Neural cell (in vitro differentiated cells): ENCODE data around the gene STK38L.

Experiments
- CTCF ChIP-seq: fragments of 450-650 bp; IDR thresholded peaks from 2 replicates; pipeline ENCODE4 v1.5.1; 2014; ENCODE audit warnings: antibody characterized with exemption, mild to moderate bottlenecking, moderate library complexity; ENCODE audit not compliant: poor library complexity, severe bottlenecking
- EP300 ChIP-seq: fragments of 450-650 bp; conservative IDR thresholded peaks from 2 replicates; pipeline ENCODE4 v1.6.1; 2014; ENCODE audit warnings: antibody characterized with exemption, mild to moderate bottlenecking, moderate library complexity; ENCODE audit not compliant: poor library complexity, severe bottlenecking
- EZH2 ChIP-seq: fragments of 200-600, 300-800 bp; shearing (Covaris generic), sonication (generic); IDR thresholded peaks from 2 replicates; pipeline ENCODE4 v1.6.1; 2014; ENCODE audit warnings: antibody characterized with exemption, low read length, borderline replicate concordance, mild to moderate bottlenecking; ENCODE audit not compliant: insufficient read depth, poor library complexity, severe bottlenecking
- MXI1 ChIP-seq: fragments of 450-650 bp; conservative IDR thresholded peaks from 2 replicates; pipeline ENCODE4 v1.6.1; 2014; ENCODE audit warnings: antibody characterized with exemption, mild to moderate bottlenecking; ENCODE audit not compliant: poor library complexity, severe bottlenecking
- POLR2AphosphoS5 ChIP-seq: IDR thresholded peaks from 2 replicates; pipeline ENCODE4 v1.6.1; 2012
- RAD21 ChIP-seq: fragments of 450-650 bp; conservative IDR thresholded peaks from 2 replicates; pipeline ENCODE4 v1.6.1; 2014; ENCODE audit warnings: antibody characterized with exemption, mild to moderate bottlenecking, moderate library complexity
- SMC3 ChIP-seq: fragments of 450-650 bp; conservative IDR thresholded peaks from 2 replicates; pipeline ENCODE4 v1.6.1; 2014; ENCODE audit warnings: antibody characterized with exemption, mild to moderate bottlenecking, moderate library complexity; ENCODE audit not compliant: poor library complexity
- TAF1 ChIP-seq: IDR thresholded peaks from 2 replicates; pipeline ENCODE4 v1.6.1; 2012; ENCODE audit warnings: low read depth

- TF ChIP-seq CTCF = no peak
- TF ChIP-seq EP300 = no peak
- TF ChIP-seq TAF1 = no peak
- TF ChIP-seq EZH2 = no peak
- TF ChIP-seq MXI1 = no peak
- no peak for TF ChIP-seq POLR2AphosphoS5
- no peak for TF ChIP-seq RAD21
- TF ChIP-seq SMC3 = no peak
These were observed 6.0 kb upstream of the STK38L start for GRCh38 chr12:27237790-27238771.
